ENCODE results near the gene FOXJ3. TPM values are rescaled to one million over a fixed set of nuclear protein-coding genes. Genes with fewer than 3 reads are reported as not detected.

FOXJ3 gene
- total and polyA plus RNA-seq, 2 of the 8 experiments (the other 6 are each of a cell fraction or from before 2014, with no cell fraction given), result 48.6 to 51.9 TPM

GRCh38 chr1:42139444-42139843 is 195.6 kb downstream of the FOXJ3 start (continued):
- TF ChIP-seq CHD7 (IDR thresholded peaks at IDR 0.05; ENCODE audit: insufficient replicate concordance, low read length) (no peak), MAX (IDR thresholded peaks at IDR 0.05) (no peak), USF2 (IDR thresholded peaks at IDR 0.05; ENCODE audit: low read length) (no peak), E2F6 (IDR thresholded peaks at IDR 0.05) (no peak), BACH1 (IDR thresholded peaks at IDR 0.05; ENCODE audit: low read length) (no peak), NRF1 (IDR thresholded peaks at IDR 0.05; ENCODE audit: low read depth, low read length) (no peak), RBBP5 (IDR thresholded peaks at IDR 0.05; ENCODE audit: borderline replicate concordance, low read depth, low read length) (no peak), GABPA (IDR thresholded peaks at IDR 0.05; ENCODE audit: borderline replicate concordance, insufficient read depth, low read length) (no peak), CHD2 (IDR thresholded peaks at IDR 0.05; ENCODE audit: low read length) (no peak)

All from H1 (cell line).